Measurements from ENCODE around the gene CDH4. TPM values are rescaled to one million over a fixed set of nuclear protein-coding genes. Genes with fewer than 3 reads are reported as not detected.

The CDH4 gene
- total and polyA plus RNA-seq, 2 of the 4 experiments (the other 2 are of a cell fraction) = 1.6 to 3.5 TPM

- no TSS peak for BruUV-seq (replicated peaks)
- Histone ChIP-seq H2BK20ac (ENCODE audit: low read depth, low read length) (no peak overlapping the region), H3K23ac (ENCODE audit: low read depth, low read length) (no peak overlapping the region), H4K20me1 (ENCODE audit: insufficient read depth, low read length) (no peaks in the 10 kb centered on the region), H2BK15ac (ENCODE audit: low read depth, low read length) (no peak overlapping the region), H2BK120ac (ENCODE audit: low read depth, low read length) (no peak overlapping the region), H3K56ac (ENCODE audit: extremely low read depth, insufficient read depth, low read length) (no peak overlapping the region), H2AK5ac (ENCODE audit: low read depth, low read length) (no peak overlapping the region), H2AK9ac (replicated peaks; ENCODE audit: low read depth, low read length, poor library complexity) (no peak overlapping the region), H2BK5ac (ENCODE audit: low read depth, low read length, poor library complexity, severe bottlenecking) (no peak overlapping the region), H4K8ac (ENCODE audit: low read depth in 2 of 2, low read length in 2 of 2) (no peak overlapping the region), H4K5ac (ENCODE audit: low read depth, low read length) (no peak overlapping the region), H3K36me3 (ENCODE audit: control insufficient read depth, insufficient read depth, low read length) (no peaks in the 10 kb centered on the region), H3K4me1 (ENCODE audit: control insufficient read depth, insufficient read depth, low read length) (no peaks in the 10 kb centered on the region), H3K27ac (ENCODE audit: insufficient read depth, low read length) (no peak overlapping the region), H3K18ac (ENCODE audit: low read depth, low read length) (no peak overlapping the region), H2AFZ (replicated peaks; ENCODE audit: low read length, poor library complexity) (no peak overlapping the region), H3K4me3 (ENCODE audit: insufficient read depth, low read depth, low read length) (no peak overlapping the region), H3K79me1 (ENCODE audit: low read depth in 1 of 2, low read length in 2 of 2) (no peaks in the 10 kb centered on the region), H4K91ac (ENCODE audit: insufficient read depth, low read depth, low read length) (no peak overlapping the region), H3K4me2 (ENCODE audit: low read depth, low read length) (no peak overlapping the region), H3K9me1 (ENCODE audit: insufficient read depth, low read length) (no peaks in the 10 kb centered on the region), H3K14ac (replicated peaks; ENCODE audit: low read depth, low read length) (no peak overlapping the region), H3K4ac (ENCODE audit: low read depth, low read length) (no peak overlapping the region), H3K9me3 (ENCODE audit: control insufficient read depth, insufficient read depth, low read length) (no peaks in the 10 kb centered on the region; the same call in 1 of the 2 replicates), H3K9ac (ENCODE audit: low read depth, low read length) (no peak overlapping the region), H3K27me3 (ENCODE audit: control insufficient read depth, insufficient read depth, low read length) (no peaks in the 10 kb centered on the region)
- DNase-seq (no peak), ATAC-seq (ENCODE audit: low read depth) (no peak)
- in situ Hi-C loops (cut with MboI; ENCODE audit: low sequenced_read_pairs) (no loop called here), intact Hi-C loops (cut with micrococcal nuclease) (no loop called here), dilution Hi-C loops (cut with HindIII; ENCODE audit: low sequenced_read_pairs, unreplicated experiment) (no loop called here)
- 9% methylated on average over 1 of the region's 8 CpGs; no CpG with 5 or more reads in 1 of the 2 experiments for WGBS, 2 experiments (ENCODE audit: extremely low coverage in 2 of 2, insufficient read length in 1 of 2)
- TF ChIP-seq ELK1 (IDR thresholded peaks at IDR 0.05; ENCODE audit: borderline replicate concordance, low read depth, low read length) (no peak), NFE2L2 (IDR thresholded peaks at IDR 0.05; ENCODE audit: low read depth, low read length) (no peak), FOS (IDR thresholded peaks at IDR 0.05; ENCODE audit: low read depth, low read length) (no peak), RCOR1 (IDR thresholded peaks at IDR 0.05; ENCODE audit: insufficient replicate concordance, low read length) (no peak), POLR2A (IDR thresholded peaks at IDR 0.05; ENCODE audit: low read depth, low read length) (no peak), MAFK (IDR thresholded peaks at IDR 0.05; ENCODE audit: low read depth, low read length) (no peak), USF2 (IDR thresholded peaks at IDR 0.05; ENCODE audit: low read depth, low read length) (no peak), CTCF (conservative IDR thresholded peaks at IDR 0.05; ENCODE audit: low read depth, low read length) (no peak), SMC3 (IDR thresholded peaks at IDR 0.05; ENCODE audit: low read depth, low read length) (no peak), MXI1 (IDR thresholded peaks at IDR 0.05; ENCODE audit: borderline replicate concordance, low read depth, low read length) (no peak), MAZ (IDR thresholded peaks at IDR 0.05; ENCODE audit: borderline replicate concordance, low read depth, low read length) (no peak)
- CTCF ChIA-PET = interaction anchor here (0.6 kb wide), 1 partner anchor 83 kb away, joined by 3 read pairs; no protein-coding TSS in a partner anchor
- POLR2A ChIA-PET (ENCODE audit: unreplicated experiment) = no interaction called here
Observed at GRCh38 chr20:61830991-61831390, 578.9 kb downstream of the CDH4 start.

All from IMR-90 (cell line).